HG02588 (cell line): ENCODE data around the gene ANP32E.
A peak's percentile ranks its signal among the peaks of the same experiment; 100 is the strongest.

Experiments used
- ATAC-seq: cut with Tn5 transposase; IDR thresholded peaks from one replicate; pipeline ENCODE4 v1.9.1; 2021; ENCODE audit warnings: mild to moderate bottlenecking, moderate library complexity; ENCODE audit not compliant: unreplicated experiment

ANP32E gene

DNA sequence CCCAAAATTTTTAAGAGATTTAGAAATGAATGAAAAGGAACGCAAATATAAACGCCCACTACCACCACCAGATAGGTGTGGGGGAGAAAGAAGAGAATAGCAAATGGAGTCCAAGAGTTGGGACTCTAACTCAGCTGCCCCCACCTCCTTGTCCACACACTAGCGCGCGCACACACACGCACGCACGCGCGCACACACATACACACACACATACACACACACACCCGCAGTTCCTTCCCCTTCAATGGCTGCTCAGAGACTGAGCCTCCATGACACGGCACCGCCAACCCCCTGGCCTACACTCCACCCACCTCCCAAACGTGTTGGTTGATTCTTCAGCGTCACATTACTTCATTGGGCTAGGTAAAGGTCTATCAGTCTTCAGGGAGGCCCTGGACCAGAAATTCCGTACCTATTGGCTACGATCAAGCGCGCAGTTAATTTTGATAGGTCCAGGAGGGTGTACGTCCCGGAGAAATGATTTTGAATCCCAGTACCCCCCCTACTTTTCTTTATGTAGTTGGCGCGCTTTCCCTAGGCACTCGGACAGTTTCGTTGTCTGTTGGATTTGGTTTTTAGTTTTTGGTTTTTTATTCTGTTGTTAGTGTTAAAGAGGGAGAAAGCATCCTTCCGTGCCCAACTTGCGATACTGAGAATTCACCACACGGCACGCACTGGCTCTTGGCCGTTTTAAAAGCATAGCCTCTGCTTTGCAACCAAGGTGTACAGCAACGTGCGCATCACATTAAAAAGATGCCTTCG is at the start of gene ANP32E:
TSS of gene ANP32E (minus strand) at position 261 of the 762 bp plus-strand sequence. CDS start 326 bp downstream, outside the sequence.
- ATAC-seq, result peak; percentile 74

- no peak for ATAC-seq
Measured at GRCh38 chr1:150283260-150283659, 47.3 kb upstream of the ANP32E start.

- ATAC-seq, result peak; percentile 10
Measured at GRCh38 chr1:150282558-150282958, 46.6 kb upstream of the ANP32E start.

- ATAC-seq, result peak; percentile 58
Measured at GRCh38 chr1:150281758-150282557, 46.0 kb upstream of the ANP32E start, which contains the start of gene CIART. CIART (plus strand) TSS chr1:150282554; CDS start chr1:150283268, 714 bp downstream.

- no peak for ATAC-seq
Measured at GRCh38 chr1:150281221-150281757, 45.4 kb upstream of the ANP32E start.

- no peak for ATAC-seq
Measured at GRCh38 chr1:150280138-150280707, 44.3 kb upstream of the ANP32E start.

- ATAC-seq, result no peak
Measured at GRCh38 chr1:150273311-150273710, 37.4 kb upstream of the ANP32E start.

DNA sequence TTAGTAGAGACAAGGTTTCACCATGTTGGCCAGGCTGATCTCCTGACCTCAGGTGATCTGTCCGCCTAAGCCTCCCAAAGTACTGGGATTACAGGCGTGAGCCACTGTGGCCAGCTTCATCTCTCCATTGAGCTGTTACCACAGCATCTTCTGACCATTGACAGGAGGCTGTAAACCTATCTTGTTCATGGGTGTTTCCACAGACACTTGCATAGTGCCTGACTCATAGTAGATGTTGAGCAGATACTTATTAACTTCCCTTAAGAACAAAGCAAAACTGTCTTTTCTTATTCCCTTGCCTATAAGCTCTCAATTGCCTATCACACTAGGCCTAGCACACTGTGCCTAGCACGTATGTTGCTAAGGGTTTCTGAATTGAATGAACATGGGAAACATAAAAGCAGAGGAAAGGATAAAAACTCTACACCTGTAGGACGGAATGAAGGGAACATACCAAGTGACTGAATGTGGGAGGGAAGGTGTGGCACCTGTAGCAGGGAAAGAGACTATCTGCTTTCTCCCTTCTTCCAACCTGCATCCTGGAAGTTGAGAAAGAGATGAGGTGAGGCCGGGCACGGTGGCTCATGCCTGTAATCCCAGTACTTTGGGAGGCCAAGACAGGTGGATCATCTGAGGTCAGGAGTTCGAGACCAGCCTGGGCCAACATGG is 35.5 kb upstream of the ANP32E start:
- ATAC-seq, result no peak

DNA sequence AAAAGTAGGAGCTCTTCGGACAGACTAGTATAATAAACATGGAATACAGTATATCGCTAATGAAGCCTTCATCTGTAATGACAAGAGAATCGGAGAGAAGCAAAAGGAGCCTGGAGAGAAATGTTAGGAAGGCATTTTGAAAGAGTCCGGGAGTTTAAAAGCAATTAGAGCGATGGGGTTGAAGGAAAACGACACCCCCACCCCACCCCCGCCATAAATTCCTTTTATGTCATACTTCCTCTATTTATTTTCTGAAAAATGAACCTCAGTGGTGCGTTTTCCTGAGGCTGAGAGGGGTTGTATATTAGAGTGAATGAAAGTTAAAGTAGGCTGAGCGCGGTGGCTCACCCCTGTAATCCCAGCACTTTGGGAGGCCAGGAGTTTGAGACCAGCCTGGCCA is 33.5 kb upstream of the ANP32E start:
- ATAC-seq, result no peak

GRCh38 chr1:150268705-150269403 is 32.9 kb upstream of the ANP32E start, which contains the start of gene APH1A:
APH1A (minus strand) TSS chr1:150269016; CDS start chr1:150268810, 206 bp downstream.
- peak; percentile 86 for ATAC-seq

GRCh38 chr1:150268340-150268704 is 32.4 kb upstream of the ANP32E start:
- peak; percentile 21 for ATAC-seq

- ATAC-seq, result no peak
Measured at GRCh38 chr1:150267896-150268295, 32.0 kb upstream of the ANP32E start.

- no peak for ATAC-seq
Measured at GRCh38 chr1:150263549-150263948, 27.6 kb upstream of the ANP32E start.

DNA sequence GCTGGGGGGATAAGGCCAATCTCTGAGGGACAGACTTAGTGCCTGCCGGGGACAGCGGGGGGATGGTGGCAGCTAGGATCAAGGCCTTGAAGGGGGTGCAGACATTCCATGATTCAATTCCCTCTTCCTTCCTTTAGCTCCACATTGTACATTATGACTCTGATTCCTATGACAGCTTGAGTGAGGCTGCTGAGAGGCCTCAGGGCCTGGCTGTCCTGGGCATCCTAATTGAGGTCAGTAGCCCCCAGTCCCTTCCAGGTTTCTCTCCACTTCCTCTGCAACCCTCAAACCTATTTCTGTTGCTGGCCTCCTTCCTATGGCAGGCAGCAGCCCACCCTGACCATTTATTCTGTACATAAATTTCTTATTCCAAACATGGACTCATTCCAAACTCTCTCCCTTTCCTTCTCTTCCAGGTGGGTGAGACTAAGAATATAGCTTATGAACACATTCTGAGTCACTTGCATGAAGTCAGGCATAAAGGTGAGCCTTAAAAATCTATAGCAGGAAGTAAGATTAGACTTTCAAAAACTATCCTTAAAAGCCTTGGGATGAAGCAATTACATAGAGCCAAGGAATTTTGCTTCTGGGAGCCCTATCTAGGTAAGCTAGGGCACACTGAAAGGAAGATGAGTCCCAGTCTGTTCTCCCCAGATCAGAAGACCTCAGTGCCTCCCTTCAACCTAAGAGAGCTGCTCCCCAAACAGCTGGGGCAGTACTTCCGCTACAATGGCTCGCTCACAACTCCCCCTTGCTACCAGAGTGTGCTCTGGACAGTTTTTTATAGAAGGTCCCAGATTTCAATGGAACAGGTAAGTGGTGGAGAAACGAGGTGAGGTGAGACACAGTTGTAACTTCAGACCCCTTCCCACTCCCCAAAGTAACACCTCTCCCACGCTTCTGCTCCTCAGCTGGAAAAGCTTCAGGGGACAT is 26.7 kb upstream of the ANP32E start:
- ATAC-seq, result no peak

- ATAC-seq, result no peak
Measured at GRCh38 chr1:150261367-150261766, 25.5 kb upstream of the ANP32E start.

- no peak for ATAC-seq
Measured at GRCh38 chr1:150259758-150260669, 24.1 kb upstream of the ANP32E start.

DNA sequence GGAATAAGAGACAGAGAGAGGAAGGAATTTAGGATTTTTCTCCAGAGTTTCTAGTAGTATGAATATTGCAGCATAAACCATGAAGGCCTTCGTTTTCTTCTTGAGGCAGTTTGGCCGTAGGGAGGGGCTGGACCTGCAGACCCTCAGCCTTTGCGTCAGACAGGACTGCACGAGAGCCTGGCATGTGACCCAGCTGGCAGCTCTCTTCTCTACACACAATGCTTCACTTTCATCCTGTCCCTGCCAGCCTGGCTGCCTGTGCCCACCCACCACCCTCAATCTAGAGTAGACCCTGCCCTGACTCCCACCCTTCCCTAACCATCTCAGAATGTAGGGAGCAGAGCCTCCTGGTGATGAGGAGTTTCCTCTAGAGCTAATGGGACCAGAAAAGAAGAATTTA is 23.3 kb upstream of the ANP32E start:
- ATAC-seq, result no peak
